MM.1S (cell line): ENCODE measurements around the gene TRMT1.

Experiments used
- EZH2 ChIP-seq: fragments of 300-600 bp; sonication (generic); optimal IDR thresholded peaks from 2 replicates; pipeline ENCODE3; 2017; ENCODE audit warnings: low read depth, mild to moderate bottlenecking, antibody characterized with exemption, low read length, mixed read lengths
- EZH2phosphoT487 ChIP-seq: fragments of 300-600 bp; sonication (generic); IDR thresholded peaks from 2 replicates; pipeline ENCODE4 v1.6.1; 2018; ENCODE audit warnings: antibody characterized with exemption, low read length
- TF ChIP-seq, protein P1 (sequence below): fragments of 300-600 bp; sonication (generic); IDR thresholded peaks from 2 replicates; pipeline ENCODE4 v1.5.1; 2016; ENCODE audit warnings: antibody characterized with exemption, low read length, mixed read lengths

DNA sequence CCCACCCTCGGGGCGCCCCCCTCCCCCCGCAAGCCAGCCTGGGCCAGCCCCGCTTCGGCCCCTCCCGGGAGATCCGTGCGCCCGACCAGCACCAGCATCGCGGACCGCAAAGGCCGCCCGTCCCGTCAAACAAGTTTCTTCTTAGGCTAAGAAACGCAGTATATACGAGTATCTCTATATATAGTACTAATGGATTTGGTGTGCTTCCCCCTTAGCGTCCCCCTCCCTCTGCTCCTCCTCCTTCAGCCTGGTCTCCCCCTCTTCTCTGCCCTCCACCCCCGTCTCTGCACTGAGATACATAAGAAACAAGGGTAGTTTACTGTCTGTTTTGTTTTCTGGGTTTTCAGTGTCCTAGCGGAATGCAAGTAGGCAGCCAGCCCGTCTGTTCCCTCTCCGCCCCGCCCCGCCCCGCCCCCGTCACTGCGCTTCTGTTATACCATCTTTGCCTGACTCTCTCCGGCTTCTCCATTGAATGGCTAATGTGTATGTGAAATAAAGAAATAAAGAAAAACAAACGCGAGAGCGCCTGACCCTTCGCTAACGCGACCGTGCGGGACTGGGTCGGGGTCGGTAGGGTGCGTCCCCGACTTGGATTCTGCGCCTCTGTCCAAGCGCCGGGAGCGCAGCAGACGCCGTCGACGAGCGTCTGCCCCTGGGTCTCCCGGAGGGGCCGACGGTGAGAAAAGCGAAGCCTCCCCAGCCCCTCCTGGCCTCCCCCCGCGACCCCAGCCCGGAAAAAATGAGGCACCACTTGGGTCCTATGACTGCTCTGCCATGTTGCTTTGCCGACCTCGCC, 18.1 kb downstream of the TRMT1 start:
- TF ChIP-seq, protein P1, sequence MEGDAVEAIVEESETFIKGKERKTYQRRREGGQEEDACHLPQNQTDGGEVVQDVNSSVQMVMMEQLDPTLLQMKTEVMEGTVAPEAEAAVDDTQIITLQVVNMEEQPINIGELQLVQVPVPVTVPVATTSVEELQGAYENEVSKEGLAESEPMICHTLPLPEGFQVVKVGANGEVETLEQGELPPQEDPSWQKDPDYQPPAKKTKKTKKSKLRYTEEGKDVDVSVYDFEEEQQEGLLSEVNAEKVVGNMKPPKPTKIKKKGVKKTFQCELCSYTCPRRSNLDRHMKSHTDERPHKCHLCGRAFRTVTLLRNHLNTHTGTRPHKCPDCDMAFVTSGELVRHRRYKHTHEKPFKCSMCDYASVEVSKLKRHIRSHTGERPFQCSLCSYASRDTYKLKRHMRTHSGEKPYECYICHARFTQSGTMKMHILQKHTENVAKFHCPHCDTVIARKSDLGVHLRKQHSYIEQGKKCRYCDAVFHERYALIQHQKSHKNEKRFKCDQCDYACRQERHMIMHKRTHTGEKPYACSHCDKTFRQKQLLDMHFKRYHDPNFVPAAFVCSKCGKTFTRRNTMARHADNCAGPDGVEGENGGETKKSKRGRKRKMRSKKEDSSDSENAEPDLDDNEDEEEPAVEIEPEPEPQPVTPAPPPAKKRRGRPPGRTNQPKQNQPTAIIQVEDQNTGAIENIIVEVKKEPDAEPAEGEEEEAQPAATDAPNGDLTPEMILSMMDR, result no peak
- TF ChIP-seq EZH2 (peak; percentile 53), EZH2phosphoT487 (no peak)
